Transverse colon (tissue), 4 donors: ENCODE results near the gene COL4A6.

Experiments
- CTCF ChIP-seq, 5 experiments: fragments of 200-600 bp in 3 of 5; fragments of 450-650 bp in 2 of 5; sonication (generic) in 3 of 5; IDR thresholded peaks; 1 replicate in 2 of 5; 2 replicates in 3 of 5; pipeline ENCODE4 v1.5.1; 2016 to 2017; ENCODE audit warnings: antibody characterized with exemption in 5 of 5, inconsistent platforms in 3 of 5, mild to moderate bottlenecking in 2 of 5, moderate library complexity in 1 of 5
- EP300 ChIP-seq: sonication (generic); formaldehyde crosslinking; IDR thresholded peaks from one replicate; pipeline ENCODE4 v1.6.1; 2017; ENCODE audit warnings: antibody characterized with exemption, low read depth
- POLR2A ChIP-seq: fragments of 450-650 bp; IDR thresholded peaks from one replicate; pipeline ENCODE4 v1.6.1; 2016; ENCODE audit warnings: antibody characterized with exemption, mild to moderate bottlenecking, moderate library complexity
- POLR2AphosphoS5 ChIP-seq, 3 donors: sonication (generic); formaldehyde crosslinking; IDR thresholded peaks; one replicate each; pipeline ENCODE4 v1.6.1; 2016; ENCODE audit warnings: antibody characterized with exemption in 3 of 3

DNA sequence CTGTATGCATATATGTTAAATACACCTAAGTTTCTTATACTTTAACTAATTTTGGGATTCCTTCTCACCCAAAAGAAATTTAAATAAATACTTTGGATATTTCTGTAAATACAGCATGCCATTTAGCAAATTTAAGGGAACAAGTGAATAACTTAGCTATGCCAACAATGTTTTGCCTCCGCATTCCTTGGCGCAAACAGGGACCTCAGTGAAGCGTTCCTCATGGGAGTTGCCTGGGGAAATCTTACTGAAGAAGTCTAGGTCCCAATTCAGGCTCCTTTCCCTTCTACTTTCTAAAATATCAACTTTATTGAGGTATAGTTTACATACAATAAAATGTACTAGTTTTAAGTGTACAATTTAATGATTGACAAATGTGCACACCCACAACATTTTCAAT, 26.4 kb upstream of the COL4A6 start:
- no peak for TF ChIP-seq CTCF (IDR thresholded peaks at IDR 0.05)
- no peak for TF ChIP-seq POLR2A
- TF ChIP-seq EP300 = no peak
- TF ChIP-seq POLR2AphosphoS5 (IDR thresholded peaks at IDR 0.05) = no peak
